GM12872 (cell line): ENCODE results near the gene SUV39H2.

Source experiments
- CTCF ChIP-seq: IDR thresholded peaks from 3 replicates; pipeline ENCODE4 v1.5.1; 2011; ENCODE audit warnings: low read depth, mild to moderate bottlenecking, low read length, moderate library complexity; ENCODE audit not compliant: insufficient read depth

Gene SUV39H2

GRCh38 chr10:14925268-14925667, 46.6 kb downstream of the SUV39H2 start:
- no peak for TF ChIP-seq CTCF

- TF ChIP-seq CTCF = no peak
Measured at GRCh38 chr10:14926061-14926470, 47.4 kb downstream of the SUV39H2 start.

GRCh38 chr10:14926722-14927416, 48.2 kb downstream of the SUV39H2 start:
- no peak for TF ChIP-seq CTCF

GRCh38 chr10:14930610-14931009, 51.9 kb downstream of the SUV39H2 start:
- TF ChIP-seq CTCF = no peak

GRCh38 chr10:14936584-14936983, 57.9 kb downstream of the SUV39H2 start:
- no peak for TF ChIP-seq CTCF

GRCh38 chr10:14945108-14945507, 66.4 kb downstream of the SUV39H2 start:
- TF ChIP-seq CTCF = no peak

- TF ChIP-seq CTCF = no peak
Measured at GRCh38 chr10:14947268-14947667, 68.6 kb downstream of the SUV39H2 start.
